OCI-LY7 (cell line): ENCODE measurements around the gene RAD51B.

Source experiments
- CTCF ChIP-seq: fragments of 200-600 bp; sonication (generic); conservative IDR thresholded peaks from 2 replicates; pipeline ENCODE4 v1.5.1; 2014; ENCODE audit warnings: mild to moderate bottlenecking, antibody characterized with exemption, low read length, moderate library complexity, mixed read lengths
- EZH2phosphoT487 ChIP-seq: fragments of 200-600 bp; sonication (generic); IDR thresholded peaks from 2 replicates; pipeline ENCODE4 v1.6.1; 2018; ENCODE audit warnings: low read depth, borderline replicate concordance, mild to moderate bottlenecking, mixed run types, antibody characterized with exemption, low read length, moderate library complexity, mixed read lengths

- no peak for TF ChIP-seq CTCF
- TF ChIP-seq EZH2phosphoT487 = no peak
These were observed 481.6 kb downstream of the RAD51B start for GRCh38 chr14:68301219-68301618.
